ENCODE measurements around the gene KDM4C.

Gene KDM4C

GRCh38 chr9:7148243-7148765, 390.5 kb downstream of the KDM4C start:
- DNase-seq: no peak

GRCh38 chr9:7149258-7149657, 391.5 kb downstream of the KDM4C start:
- no peak for DNase-seq

- DNase-seq: peak; percentile 93
Measured at GRCh38 chr9:7150153-7150890, 392.5 kb downstream of the KDM4C start.

GRCh38 chr9:7153134-7153533, 395.4 kb downstream of the KDM4C start:
- no peak for DNase-seq

- no peak for DNase-seq
Measured at GRCh38 chr9:7153566-7153965, 395.8 kb downstream of the KDM4C start.

GRCh38 chr9:7154003-7154619, 396.3 kb downstream of the KDM4C start:
- DNase-seq: no peak

GRCh38 chr9:7154650-7155049, 396.9 kb downstream of the KDM4C start:
- DNase-seq: no peak

GRCh38 chr9:7161469-7161868, 403.7 kb downstream of the KDM4C start:
- DNase-seq: no peak

- no peak for DNase-seq
Measured at GRCh38 chr9:7163932-7164331, 406.2 kb downstream of the KDM4C start.

GRCh38 chr9:7164440-7165330, 406.9 kb downstream of the KDM4C start:
- no peak for DNase-seq

- DNase-seq: no peak
Measured at GRCh38 chr9:7165331-7165975, 407.7 kb downstream of the KDM4C start.

- DNase-seq: no peak
Measured at GRCh38 chr9:7166074-7166473, 408.3 kb downstream of the KDM4C start.

GRCh38 chr9:7169717-7170389, 412.1 kb downstream of the KDM4C start:
- DNase-seq: no peak

- DNase-seq: no peak
Measured at GRCh38 chr9:7171396-7172153, 413.8 kb downstream of the KDM4C start.

- DNase-seq: no peak
Measured at GRCh38 chr9:7172154-7173115, 414.7 kb downstream of the KDM4C start.

- no peak for DNase-seq
Measured at GRCh38 chr9:7173139-7173538, 415.4 kb downstream of the KDM4C start.

GRCh38 chr9:7174301-7174700, 416.5 kb downstream of the KDM4C start:
- no peak for DNase-seq

- DNase-seq: peak; percentile 11
Measured at GRCh38 chr9:7174884-7175283, 417.1 kb downstream of the KDM4C start.

GRCh38 chr9:7176561-7176960, 418.8 kb downstream of the KDM4C start:
- no peak for DNase-seq

GRCh38 chr9:7177383-7177782, 419.6 kb downstream of the KDM4C start:
- DNase-seq: no peak

Data from MV-4-11 (cell line).